Cardiac muscle cell (in vitro differentiated cells and primary cell): ENCODE results near the gene C4orf50. TPM values are rescaled to one million over a fixed set of nuclear protein-coding genes. Genes with fewer than 3 reads are reported as not detected.

Source experiments
- DNase-seq, 2 donors: peaks; one replicate each; pipeline versions ENCODE4 v3.0.0 to v3.0.0-alpha.2; 2010 to 2017; ENCODE audit warnings: low read depth in 1 of 2, low spot score in 1 of 2
- H3K27ac ChIP-seq: fragments of 200-600 bp; sonication (generic); 2 replicates; pipeline ENCODE4 v1.5.1; 2016
- H3K27me3 ChIP-seq: fragments of 200-600 bp; sonication (generic); 2 replicates; pipeline ENCODE4 v1.6.0; 2016; ENCODE audit warnings: control low read depth
- H3K36me3 ChIP-seq: fragments of 200-600 bp; sonication (generic); 2 replicates; pipeline ENCODE4 v1.5.1; 2016; ENCODE audit warnings: control low read depth
- H3K4me1 ChIP-seq: fragments of 200-600 bp; sonication (generic); 2 replicates; pipeline ENCODE4 v1.8.1; 2017; ENCODE audit warnings: low read depth, mild to moderate bottlenecking, mixed run types
- H3K4me3 ChIP-seq: fragments of 200-600 bp; sonication (generic); 2 replicates; pipeline ENCODE4 v1.5.1; 2016; ENCODE audit warnings: mild to moderate bottlenecking
- H3K9me3 ChIP-seq: fragments of 200-600 bp; sonication (generic); 2 replicates; pipeline ENCODE4 v1.5.1; 2017; ENCODE audit warnings: low read depth, mild to moderate bottlenecking, control low read depth
- polyA plus RNA-seq: library from polyadenylated mRNA; unstranded; fragments of >200 nt; fragmentation: Nextera tagmentation; extraction: Ambion mirVana; gene quantifications from 2 replicates; pipeline ENCODE4 v1.2.1, GENCODE V29; 2016
- total RNA-seq: library from RNA; depleted of rRNA; stranded (reverse); fragments of >200 nt; gene quantifications from 2 replicates; pipeline ENCODE4 v1.2.3, GENCODE V29; 2016
- TF ChIP-seq, protein P1 (sequence below): IDR thresholded peaks from 2 replicates; pipeline ENCODE4 v1.5.1; 2012; ENCODE audit warnings: low read depth, mild to moderate bottlenecking, low read length

C4orf50 gene
- total and polyA plus RNA-seq, 2 experiments from 2014 or later, result 0.15 TPM; not detected in 1

- no peaks in the 10 kb centered on the region for H3K27me3 ChIP-seq
- TF ChIP-seq, protein P1, sequence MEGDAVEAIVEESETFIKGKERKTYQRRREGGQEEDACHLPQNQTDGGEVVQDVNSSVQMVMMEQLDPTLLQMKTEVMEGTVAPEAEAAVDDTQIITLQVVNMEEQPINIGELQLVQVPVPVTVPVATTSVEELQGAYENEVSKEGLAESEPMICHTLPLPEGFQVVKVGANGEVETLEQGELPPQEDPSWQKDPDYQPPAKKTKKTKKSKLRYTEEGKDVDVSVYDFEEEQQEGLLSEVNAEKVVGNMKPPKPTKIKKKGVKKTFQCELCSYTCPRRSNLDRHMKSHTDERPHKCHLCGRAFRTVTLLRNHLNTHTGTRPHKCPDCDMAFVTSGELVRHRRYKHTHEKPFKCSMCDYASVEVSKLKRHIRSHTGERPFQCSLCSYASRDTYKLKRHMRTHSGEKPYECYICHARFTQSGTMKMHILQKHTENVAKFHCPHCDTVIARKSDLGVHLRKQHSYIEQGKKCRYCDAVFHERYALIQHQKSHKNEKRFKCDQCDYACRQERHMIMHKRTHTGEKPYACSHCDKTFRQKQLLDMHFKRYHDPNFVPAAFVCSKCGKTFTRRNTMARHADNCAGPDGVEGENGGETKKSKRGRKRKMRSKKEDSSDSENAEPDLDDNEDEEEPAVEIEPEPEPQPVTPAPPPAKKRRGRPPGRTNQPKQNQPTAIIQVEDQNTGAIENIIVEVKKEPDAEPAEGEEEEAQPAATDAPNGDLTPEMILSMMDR, result no peak
- no peak overlapping the region for H3K4me3 ChIP-seq
- H3K27ac ChIP-seq, result no peak overlapping the region
- peak; percentile 41 to 46 for DNase-seq
- no peaks in the 10 kb centered on the region for H3K36me3 ChIP-seq
- H3K9me3 ChIP-seq, result no peaks in the 10 kb centered on the region
- no peaks in the 10 kb centered on the region for H3K4me1 ChIP-seq
These were observed 77.6 kb downstream of the C4orf50 start for GRCh38 chr4:5940470-5941203.

DNA sequence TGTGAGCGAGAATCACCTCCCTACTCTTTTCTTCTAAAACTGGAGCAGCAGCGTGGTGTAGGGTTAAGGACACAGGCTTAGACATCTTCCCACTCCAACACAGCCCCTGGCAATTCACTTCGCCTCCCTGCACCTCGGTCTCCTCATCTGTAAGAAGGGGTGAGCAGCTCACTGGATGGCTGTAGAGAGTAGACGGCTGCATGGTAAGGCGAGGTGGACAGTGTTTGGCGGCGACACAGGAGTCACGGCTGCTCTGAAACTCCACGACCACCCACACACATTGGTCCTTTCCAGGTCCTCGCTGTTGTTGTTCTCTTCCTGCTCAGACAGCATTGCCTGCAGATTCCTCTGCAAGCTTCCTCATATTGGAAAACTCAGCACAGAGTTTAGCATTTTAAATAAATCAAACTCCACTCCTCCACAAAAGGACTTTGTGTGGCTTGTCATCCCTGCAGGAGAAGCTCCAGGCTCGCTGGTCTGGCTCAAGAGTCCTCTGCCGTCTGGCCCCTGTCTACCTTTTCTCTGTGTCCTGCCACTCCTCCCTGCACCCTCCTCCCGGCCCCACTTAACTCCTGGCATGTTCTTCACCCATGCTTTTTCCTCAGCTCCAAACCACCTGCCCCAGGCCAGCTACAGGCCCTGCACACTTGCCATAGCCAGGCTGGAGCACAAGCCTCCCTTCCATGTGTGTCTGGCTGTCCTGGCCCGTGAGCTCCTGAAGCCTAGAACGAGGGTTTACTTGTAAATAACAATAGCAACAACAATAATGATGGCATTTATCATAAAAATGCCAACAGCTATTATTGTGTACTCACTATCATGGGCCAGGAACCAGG, 84.0 kb downstream of the C4orf50 start:
- DNase-seq, result no peak
- Histone ChIP-seq H3K4me3 (no peak overlapping the region), H3K4me1 (no peaks in the 10 kb centered on the region), H3K27ac (no peak overlapping the region), H3K36me3 (no peaks in the 10 kb centered on the region), H3K9me3 (no peaks in the 10 kb centered on the region), H3K27me3 (no peaks in the 10 kb centered on the region)
- TF ChIP-seq, protein P1, result no peak

- Histone ChIP-seq H3K4me1 (no peaks in the 10 kb centered on the region), H3K27me3 (no peaks in the 10 kb centered on the region), H3K9me3 (no peaks in the 10 kb centered on the region), H3K36me3 (no peaks in the 10 kb centered on the region), H3K27ac (no peak overlapping the region), H3K4me3 (no peak overlapping the region)
- DNase-seq, result no peak
- TF ChIP-seq, protein P1, result no peak
These were observed 85.1 kb downstream of the C4orf50 start for GRCh38 chr4:5933116-5933515.

- Histone ChIP-seq H3K27me3 (no peaks in the 10 kb centered on the region), H3K4me3 (no peak overlapping the region), H3K36me3 (no peaks in the 10 kb centered on the region), H3K4me1 (no peaks in the 10 kb centered on the region), H3K9me3 (no peaks in the 10 kb centered on the region), H3K27ac (no peak overlapping the region)
- no peak for DNase-seq
- TF ChIP-seq, protein P1, result no peak
These were observed 86.1 kb downstream of the C4orf50 start for GRCh38 chr4:5932035-5932568.

DNA sequence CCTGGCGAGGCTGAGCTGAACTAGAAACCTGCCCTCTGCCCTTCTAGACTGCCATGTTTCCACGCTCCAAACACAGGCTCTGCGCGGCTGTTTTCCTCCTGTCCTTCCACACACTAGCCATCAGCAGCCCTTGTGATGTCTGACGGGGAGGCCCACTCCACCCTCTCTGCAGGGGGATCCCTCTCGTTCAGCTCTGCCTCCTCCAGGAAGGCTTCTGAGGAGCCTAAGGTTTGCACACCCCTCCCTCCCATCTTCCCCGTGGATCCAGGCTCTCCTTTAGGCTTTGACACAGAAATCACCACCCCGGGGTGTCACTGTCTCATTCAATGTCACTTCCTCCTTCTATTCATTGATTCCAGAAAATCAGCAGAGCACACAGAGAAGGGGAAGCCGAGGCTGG, 86.7 kb downstream of the C4orf50 start:
- TF ChIP-seq, protein P1, result no peak
- Histone ChIP-seq H3K9me3 (no peaks in the 10 kb centered on the region), H3K27ac (no peak overlapping the region), H3K4me3 (no peak overlapping the region), H3K4me1 (no peaks in the 10 kb centered on the region), H3K36me3 (no peaks in the 10 kb centered on the region), H3K27me3 (no peaks in the 10 kb centered on the region)
- no peak for DNase-seq
